ENCODE data around the gene SLC12A1.

Gene SLC12A1

GRCh38 chr15:48304398-48304797 is 98.3 kb downstream of the SLC12A1 start:
- Histone ChIP-seq H3K79me2 (no peaks in the 10 kb centered on the region), H3K27me3 (ENCODE audit: control insufficient read depth, insufficient read depth, low read length) (no peaks in the 10 kb centered on the region), H3K36me3 (ENCODE audit: control insufficient read depth, insufficient read depth, low read length) (no peaks in the 10 kb centered on the region), H3K9me3 (ENCODE audit: control insufficient read depth, low read length) (no peaks in the 10 kb centered on the region), H3K9ac (no peak overlapping the region), H3K27ac (no peak overlapping the region), H3K4me3 (ENCODE audit: low read depth, low read length) (no peak overlapping the region), H2AFZ (no peak overlapping the region), H3K4me2 (ENCODE audit: low read length) (no peak overlapping the region), H3K4me1 (no peaks in the 10 kb centered on the region)
- TF ChIP-seq, protein P1, sequence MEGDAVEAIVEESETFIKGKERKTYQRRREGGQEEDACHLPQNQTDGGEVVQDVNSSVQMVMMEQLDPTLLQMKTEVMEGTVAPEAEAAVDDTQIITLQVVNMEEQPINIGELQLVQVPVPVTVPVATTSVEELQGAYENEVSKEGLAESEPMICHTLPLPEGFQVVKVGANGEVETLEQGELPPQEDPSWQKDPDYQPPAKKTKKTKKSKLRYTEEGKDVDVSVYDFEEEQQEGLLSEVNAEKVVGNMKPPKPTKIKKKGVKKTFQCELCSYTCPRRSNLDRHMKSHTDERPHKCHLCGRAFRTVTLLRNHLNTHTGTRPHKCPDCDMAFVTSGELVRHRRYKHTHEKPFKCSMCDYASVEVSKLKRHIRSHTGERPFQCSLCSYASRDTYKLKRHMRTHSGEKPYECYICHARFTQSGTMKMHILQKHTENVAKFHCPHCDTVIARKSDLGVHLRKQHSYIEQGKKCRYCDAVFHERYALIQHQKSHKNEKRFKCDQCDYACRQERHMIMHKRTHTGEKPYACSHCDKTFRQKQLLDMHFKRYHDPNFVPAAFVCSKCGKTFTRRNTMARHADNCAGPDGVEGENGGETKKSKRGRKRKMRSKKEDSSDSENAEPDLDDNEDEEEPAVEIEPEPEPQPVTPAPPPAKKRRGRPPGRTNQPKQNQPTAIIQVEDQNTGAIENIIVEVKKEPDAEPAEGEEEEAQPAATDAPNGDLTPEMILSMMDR (IDR thresholded peaks at IDR 0.05): no peak

DNA sequence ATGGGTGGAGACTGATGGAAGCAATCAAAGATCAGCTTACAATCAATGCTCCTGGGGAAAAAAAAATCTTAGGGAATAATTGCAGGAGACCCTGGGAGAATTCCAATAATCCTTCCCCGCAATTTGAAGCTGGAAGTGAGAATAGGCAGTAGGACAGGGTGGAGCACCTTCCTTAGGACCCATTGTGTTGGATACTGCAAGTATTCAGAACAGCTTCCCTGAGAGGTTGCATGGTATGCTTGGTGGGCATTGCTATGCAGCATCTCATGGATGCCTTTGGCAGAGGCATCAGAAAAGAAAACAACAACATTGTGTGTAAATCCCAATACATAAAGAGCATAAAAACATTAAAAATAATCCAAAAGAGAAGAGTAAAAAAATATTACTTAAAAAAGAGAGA is 100.5 kb downstream of the SLC12A1 start:
- no peak overlapping the region for H3K4me2 ChIP-seq (ENCODE audit: low read length)
- H3K9me3 ChIP-seq (ENCODE audit: control insufficient read depth, low read length): no peaks in the 10 kb centered on the region
- no peak overlapping the region for H2AFZ ChIP-seq
- H3K36me3 ChIP-seq (ENCODE audit: control insufficient read depth, insufficient read depth, low read length): no peaks in the 10 kb centered on the region
- no peaks in the 10 kb centered on the region for H3K79me2 ChIP-seq
- H3K27ac ChIP-seq: no peak overlapping the region
- TF ChIP-seq, protein P1 (IDR thresholded peaks at IDR 0.05): no peak
- H3K4me3 ChIP-seq (ENCODE audit: low read depth, low read length): no peak overlapping the region
- H3K4me1 ChIP-seq: no peaks in the 10 kb centered on the region
- no peaks in the 10 kb centered on the region for H3K27me3 ChIP-seq (ENCODE audit: control insufficient read depth, insufficient read depth, low read length)
- no peak overlapping the region for H3K9ac ChIP-seq

DNA sequence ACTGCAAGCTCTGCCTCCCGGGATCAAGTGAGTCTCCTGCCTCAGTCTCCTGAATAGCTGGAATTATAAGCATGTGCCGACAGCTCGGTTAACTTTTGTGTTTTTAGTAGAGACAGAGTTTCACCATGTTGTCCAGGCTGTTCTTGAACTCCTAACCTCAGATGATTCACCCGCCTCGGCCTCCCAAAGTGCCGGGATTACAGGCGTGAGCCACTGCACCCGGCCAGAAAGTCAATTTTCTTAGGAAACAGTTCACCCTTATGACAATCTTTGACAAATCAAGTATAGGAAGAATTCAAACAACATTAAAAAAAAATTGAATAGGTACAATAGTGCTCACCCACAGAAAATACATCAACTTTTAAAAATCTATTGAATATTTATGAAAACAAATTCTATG is 101.5 kb downstream of the SLC12A1 start:
- no peak overlapping the region for H3K4me2 ChIP-seq (ENCODE audit: low read length)
- no peak overlapping the region for H3K4me3 ChIP-seq (ENCODE audit: low read depth, low read length)
- no peaks in the 10 kb centered on the region for H3K36me3 ChIP-seq (ENCODE audit: control insufficient read depth, insufficient read depth, low read length)
- H3K9ac ChIP-seq: no peak overlapping the region
- no peaks in the 10 kb centered on the region for H3K9me3 ChIP-seq (ENCODE audit: control insufficient read depth, low read length)
- no peaks in the 10 kb centered on the region for H3K27me3 ChIP-seq (ENCODE audit: control insufficient read depth, insufficient read depth, low read length)
- H2AFZ ChIP-seq: no peak overlapping the region
- no peaks in the 10 kb centered on the region for H3K79me2 ChIP-seq
- TF ChIP-seq, protein P1 (IDR thresholded peaks at IDR 0.05): no peak
- no peak overlapping the region for H3K27ac ChIP-seq
- H3K4me1 ChIP-seq: no peaks in the 10 kb centered on the region

GRCh38 chr15:48309740-48310139 is 103.6 kb downstream of the SLC12A1 start:
- no peaks in the 10 kb centered on the region for H3K9me3 ChIP-seq (ENCODE audit: control insufficient read depth, low read length)
- H3K36me3 ChIP-seq (ENCODE audit: control insufficient read depth, insufficient read depth, low read length): no peaks in the 10 kb centered on the region
- no peak overlapping the region for H2AFZ ChIP-seq
- no peak overlapping the region for H3K9ac ChIP-seq
- no peaks in the 10 kb centered on the region for H3K27me3 ChIP-seq (ENCODE audit: control insufficient read depth, insufficient read depth, low read length)
- TF ChIP-seq, protein P1 (IDR thresholded peaks at IDR 0.05): no peak
- no peaks in the 10 kb centered on the region for H3K4me1 ChIP-seq
- no peaks in the 10 kb centered on the region for H3K79me2 ChIP-seq
- H3K4me3 ChIP-seq (ENCODE audit: low read depth, low read length): no peak overlapping the region
- H3K4me2 ChIP-seq (ENCODE audit: low read length): no peak overlapping the region
- no peak overlapping the region for H3K27ac ChIP-seq

- H3K9me3 ChIP-seq (ENCODE audit: control insufficient read depth, low read length): no peaks in the 10 kb centered on the region
These were observed 107.1 kb downstream of the SLC12A1 start for GRCh38 chr15:48313216-48313615.

More at GRCh38 chr15:48313216-48313615, 107.1 kb downstream of the SLC12A1 start:
- Histone ChIP-seq H3K4me2 (ENCODE audit: low read length) (no peak overlapping the region), H3K36me3 (ENCODE audit: control insufficient read depth, insufficient read depth, low read length) (no peaks in the 10 kb centered on the region), H3K4me3 (ENCODE audit: low read depth, low read length) (no peak overlapping the region), H3K27me3 (ENCODE audit: control insufficient read depth, insufficient read depth, low read length) (no peaks in the 10 kb centered on the region), H3K9ac (no peak overlapping the region), H3K27ac (no peak overlapping the region), H3K79me2 (no peaks in the 10 kb centered on the region), H3K4me1 (no peaks in the 10 kb centered on the region), H2AFZ (no peak overlapping the region)
- TF ChIP-seq, protein P1 (IDR thresholded peaks at IDR 0.05): no peak
